Endodermal cell (in vitro differentiated cells): ENCODE data around the gene CELSR2. TPM values are rescaled to one million over a fixed set of nuclear protein-coding genes. Genes with fewer than 3 reads are reported as not detected.
"Not testable (repeated sequence)": the region's sequence is repeated elsewhere in the genome, so short reads cannot be mapped to it uniquely, and the experiment has no call there.

Source experiments
- DNase-seq: peaks from one replicate; pipeline ENCODE4 v3.0.0-alpha.2; 2017
- H3K27ac ChIP-seq: 2 replicates; pipeline ENCODE4 v1.5.1; 2013; ENCODE audit warnings: mild to moderate bottlenecking, low read depth, low read length, moderate library complexity
- H3K27me3 ChIP-seq: 2 replicates; pipeline ENCODE4 v1.6.1; 2013; ENCODE audit warnings: mild to moderate bottlenecking, low read length, moderate library complexity; ENCODE audit not compliant: insufficient read depth, control insufficient read depth, poor library complexity, severe bottlenecking
- H3K36me3 ChIP-seq: 2 replicates; pipeline ENCODE4 v1.7.0; 2013; ENCODE audit warnings: mild to moderate bottlenecking, low read length, moderate library complexity; ENCODE audit not compliant: control insufficient read depth, insufficient read depth
- H3K4me1 ChIP-seq: one replicate; pipeline ENCODE4 v1.7.0; 2013; ENCODE audit warnings: low read length; ENCODE audit not compliant: control insufficient read depth, insufficient read depth
- H3K4me3 ChIP-seq: 2 replicates; pipeline ENCODE4 v1.5.1; 2013; ENCODE audit warnings: mild to moderate bottlenecking, low read length, moderate library complexity
- H3K9ac ChIP-seq: 2 replicates; pipeline ENCODE4 v1.6.1; 2013; ENCODE audit warnings: mild to moderate bottlenecking, low read length, moderate library complexity; ENCODE audit not compliant: poor library complexity, severe bottlenecking; ENCODE audit errors: extremely low read depth
- H3K9me3 ChIP-seq: 2 replicates; pipeline ENCODE4 v1.6.1; 2013; ENCODE audit warnings: mild to moderate bottlenecking, low read length, moderate library complexity; ENCODE audit not compliant: control insufficient read depth
- H3K27ac Mint-ChIP-seq: 2 replicates; pipeline ENCODE4 v1.8.0; 2020; ENCODE audit warnings: mixed read lengths
- H3K27me3 Mint-ChIP-seq: 2 replicates; pipeline ENCODE4 v1.8.0; 2021; ENCODE audit warnings: mild to moderate bottlenecking, mixed read lengths; ENCODE audit not compliant: insufficient read depth
- H3K36me3 Mint-ChIP-seq: 2 replicates; pipeline ENCODE4 v1.8.0; 2020; ENCODE audit warnings: low read depth, mixed read lengths
- H3K4me1 Mint-ChIP-seq: 2 replicates; pipeline ENCODE4 v1.8.0; 2020; ENCODE audit warnings: mixed read lengths
- H3K4me3 Mint-ChIP-seq: 2 replicates; pipeline ENCODE4 v1.8.0; 2020; ENCODE audit warnings: mild to moderate bottlenecking, moderate library complexity, mixed read lengths
- H3K9me3 Mint-ChIP-seq: 2 replicates; pipeline ENCODE4 v1.8.0; 2020; ENCODE audit warnings: mild to moderate bottlenecking, mixed read lengths
- CTCF ChIP-seq: fragments of 200-600 bp; sonication (generic); conservative IDR thresholded peaks from 2 replicates; pipeline ENCODE4 v1.5.0; 2021; ENCODE audit warnings: antibody characterized with exemption, mild to moderate bottlenecking
- WGBS, 2 experiments: methylation state at CpG; one replicate each; pipeline versions ENCODE4 v1.1.5 to v1.1.7; 2013; ENCODE audit warnings: missing lambda C conversion rate in 2 of 2, mixed read lengths in 1 of 2; ENCODE audit not compliant: insufficient coverage in 1 of 2, insufficient read length in 1 of 2; 5-methylcytosine and 5-hydroxymethylcytosine counted together
- total RNA-seq, 2 donors: library from RNA; stranded (reverse); fragmentation: NEBNext Ultra II Directional in 1 of 2; extraction: Animal tissue kit (Norgen Biotek cat#: 25700) in 1 of 2; gene quantifications; 2 replicates in 1 of 2; 3 replicates in 1 of 2; pipeline ENCODE4 v1.2.1, GENCODE V29; 2021

Gene CELSR2
- total RNA-seq, 2 donors from 2014 or later, result 16.1 to 20.2 TPM

- peak overlapping the region; percentile 98 for H3K4me3 ChIP-seq
- Mint-ChIP-seq H3K4me1 (peaks cover 10% of the 10 kb centered on the region), H3K9me3 (peaks cover 4% of the 10 kb centered on the region), H3K4me3 (peak overlapping the region; percentile 99), H3K36me3 (peaks cover 10% of the 10 kb centered on the region), H3K27ac (peak overlapping the region; percentile 98), H3K27me3 (peaks cover 4% of the 10 kb centered on the region)
- peak overlapping the region; percentile 89 for H3K27ac ChIP-seq
- peaks cover 7% of the 10 kb centered on the region for H3K4me1 ChIP-seq
- peaks cover 15% of the 10 kb centered on the region for H3K36me3 ChIP-seq
- H3K9ac ChIP-seq, result peak overlapping the region; percentile 93
- TF ChIP-seq CTCF, result no peak
- H3K27me3 ChIP-seq, result no peaks in the 10 kb centered on the region
- no peaks in the 10 kb centered on the region for H3K9me3 ChIP-seq
- DNase-seq, result no peak
- 17 to 23% methylated on average over 12 to 13 of the region's 13 CpGs for WGBS, 2 experiments
Observed at GRCh38 chr1:109214695-109215623, 34.4 kb upstream of the CELSR2 start.

- Histone ChIP-seq H3K27ac (no peak overlapping the region), H3K4me3 (no peak overlapping the region), H3K9ac (no peak overlapping the region), H3K9me3 (no peaks in the 10 kb centered on the region), H3K4me1 (peaks cover 7% of the 10 kb centered on the region), H3K27me3 (no peaks in the 10 kb centered on the region), H3K36me3 (peaks cover 28% of the 10 kb centered on the region)
- Mint-ChIP-seq H3K36me3 (peaks cover 13% of the 10 kb centered on the region), H3K4me3 (no peak overlapping the region), H3K27ac (no peak overlapping the region), H3K27me3 (no peaks in the 10 kb centered on the region), H3K4me1 (peaks cover 10% of the 10 kb centered on the region), H3K9me3 (peaks cover 4% of the 10 kb centered on the region)
- no peak for TF ChIP-seq CTCF
- 96% methylated on average over 4 of the region's 4 CpGs for WGBS, 2 experiments
- no peak for DNase-seq
Observed at GRCh38 chr1:109216662-109217061, 32.7 kb upstream of the CELSR2 start.

GRCh38 chr1:109218516-109218915 is 30.8 kb upstream of the CELSR2 start:
- H3K9me3 Mint-ChIP-seq, result peaks cover 4% of the 10 kb centered on the region
- no peak overlapping the region for H3K27ac Mint-ChIP-seq
- no peak for TF ChIP-seq CTCF
- H3K4me1 Mint-ChIP-seq, result peaks cover 10% of the 10 kb centered on the region
- Histone ChIP-seq H3K9me3 (no peaks in the 10 kb centered on the region), H3K36me3 (peaks cover 35% of the 10 kb centered on the region), H3K4me1 (peaks cover 2% of the 10 kb centered on the region), H3K27me3 (no peaks in the 10 kb centered on the region), H3K9ac (no peak overlapping the region), H3K27ac (no peak overlapping the region), H3K4me3 (no peak overlapping the region)
- H3K36me3 Mint-ChIP-seq, result peaks cover 13% of the 10 kb centered on the region
- H3K27me3 Mint-ChIP-seq, result no peaks in the 10 kb centered on the region
- WGBS, 2 experiments, result 87 to 100% methylated on average over 3 of the region's 3 CpGs
- no peak for DNase-seq
- no peak overlapping the region for H3K4me3 Mint-ChIP-seq

- H3K9me3 ChIP-seq, result not testable (repeated sequence)
- H3K36me3 Mint-ChIP-seq, result peaks cover 17% of the 10 kb centered on the region
Observed at GRCh38 chr1:109221201-109221600, 28.1 kb upstream of the CELSR2 start.

More at GRCh38 chr1:109221201-109221600, 28.1 kb upstream of the CELSR2 start:
- not testable (repeated sequence) for H3K27ac Mint-ChIP-seq, H3K27me3 Mint-ChIP-seq, H3K9me3 Mint-ChIP-seq, DNase-seq, H3K27me3 ChIP-seq, H3K27ac ChIP-seq, H3K4me3 ChIP-seq, H3K4me1 Mint-ChIP-seq, H3K4me3 Mint-ChIP-seq, H3K9ac ChIP-seq, H3K4me1 ChIP-seq
- 92 to 94% methylated on average over 3 to 9 of the region's 9 CpGs for WGBS, 2 experiments
- peaks cover 49% of the 10 kb centered on the region for H3K36me3 ChIP-seq
